COLO668 (cell line): ENCODE results near the gene SPACA9.

Experiments used
- DNase-seq: peaks from one replicate; lab custom pipeline; 2025; ENCODE audit not compliant: unreplicated experiment; lab: John Stamatoyannopoulos, UW

The SPACA9 gene

DNA sequence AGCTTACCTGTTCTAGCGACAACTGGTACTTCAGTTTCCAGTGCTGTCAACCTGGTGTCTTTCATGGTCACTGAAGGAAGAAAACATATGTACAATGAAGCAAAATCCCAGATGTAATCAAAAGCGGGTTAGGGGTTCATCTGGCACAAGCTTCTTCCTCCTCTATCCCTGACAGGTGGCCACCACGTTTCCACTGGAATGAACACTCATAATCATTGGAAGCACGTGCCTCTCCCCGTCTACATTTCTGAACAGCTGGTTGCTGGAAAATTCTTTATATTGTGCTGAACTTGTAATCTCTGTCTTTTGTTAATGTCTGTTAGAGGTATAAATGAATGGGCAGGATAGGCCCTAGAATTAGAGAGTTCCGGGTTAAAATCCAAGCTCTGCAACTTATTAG is 56.3 kb downstream of the SPACA9 start:
- DNase-seq: no peak

DNA sequence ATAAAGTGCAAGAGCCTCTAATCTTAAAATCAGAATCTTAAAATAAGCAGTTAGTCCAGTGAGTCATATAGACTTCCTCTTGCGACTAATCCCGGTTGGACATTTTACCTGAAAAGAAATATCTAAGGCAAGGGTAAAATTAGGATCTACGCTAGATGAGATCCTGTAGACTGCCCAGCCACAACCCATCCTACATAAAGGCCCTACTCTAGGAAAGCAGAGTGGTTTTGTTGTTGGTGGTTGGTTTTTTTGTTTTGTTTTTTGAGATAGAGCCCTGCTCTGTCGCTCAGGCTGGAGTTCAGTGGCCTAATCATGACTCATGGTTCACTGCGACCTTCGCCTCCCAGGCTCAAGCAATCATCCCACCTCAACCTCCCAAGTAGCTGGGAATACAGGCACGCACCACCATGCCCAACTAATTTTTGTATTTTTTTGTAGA is 58.8 kb downstream of the SPACA9 start:
- no peak for DNase-seq

GRCh38 chr9:132939169-132939568 is 60.5 kb downstream of the SPACA9 start:
- DNase-seq: no peak
